NCI-H510A (cell line): ENCODE results near the gene OR2A1.
"Not testable (repeated sequence)": the region's sequence is repeated elsewhere in the genome, so short reads cannot be mapped to it uniquely, and the experiment has no call there.

Experiments used
- DNase-seq: peaks from one replicate; lab custom pipeline; 2025; lab: John Stamatoyannopoulos, UW

OR2A1 gene

GRCh38 chr7:144311872-144312469, at the start of gene OR2A1:
Gene OR2A1, plus strand, starts transcription at chr7:144312419. Its CDS starts 5,706 bp downstream, at chr7:144318125.
- DNase-seq = not testable (repeated sequence)

- not testable (repeated sequence) for DNase-seq
Observed at GRCh38 chr7:144264692-144265091, 47.5 kb upstream of the OR2A1 start, which contains the start of gene OR2A7. Gene OR2A7, minus strand, starts transcription at chr7:144264792. Its CDS starts 5,164 bp downstream, at chr7:144259628.

GRCh38 chr7:144269188-144269587, 43.0 kb upstream of the OR2A1 start, which contains the start of gene CTAGE8:
Gene CTAGE8, minus strand, starts transcription at chr7:144269288. Its CDS starts 38 bp downstream, at chr7:144269250.
- DNase-seq = not testable (repeated sequence)

- DNase-seq = not testable (repeated sequence)
Observed at GRCh38 chr7:144275281-144275680, 36.9 kb upstream of the OR2A1 start.

GRCh38 chr7:144280010-144280409, 32.2 kb upstream of the OR2A1 start:
- DNase-seq = not testable (repeated sequence)

- not testable (repeated sequence) for DNase-seq
Observed at GRCh38 chr7:144281981-144282380, 30.2 kb upstream of the OR2A1 start.

GRCh38 chr7:144282490-144282889, 29.7 kb upstream of the OR2A1 start:
- DNase-seq = not testable (repeated sequence)

- not testable (repeated sequence) for DNase-seq
Observed at GRCh38 chr7:144283716-144284115, 28.5 kb upstream of the OR2A1 start.

- DNase-seq = not testable (repeated sequence)
Observed at GRCh38 chr7:144287171-144287784, 24.9 kb upstream of the OR2A1 start.

- not testable (repeated sequence) for DNase-seq
Observed at GRCh38 chr7:144291607-144292006, 20.6 kb upstream of the OR2A1 start.

- not testable (repeated sequence) for DNase-seq
Observed at GRCh38 chr7:144292384-144293161, 19.6 kb upstream of the OR2A1 start.

- not testable (repeated sequence) for DNase-seq
Observed at GRCh38 chr7:144293794-144294499, 18.3 kb upstream of the OR2A1 start.

GRCh38 chr7:144302578-144303303, 9.5 kb upstream of the OR2A1 start:
- DNase-seq = not testable (repeated sequence)

- DNase-seq = not testable (repeated sequence)
Observed at GRCh38 chr7:144303607-144304006, 8.6 kb upstream of the OR2A1 start.

GRCh38 chr7:144305156-144305555, 7.1 kb upstream of the OR2A1 start:
- DNase-seq = not testable (repeated sequence)

GRCh38 chr7:144309702-144310101, 2.5 kb upstream of the OR2A1 start:
- not testable (repeated sequence) for DNase-seq

- DNase-seq = not testable (repeated sequence)
Observed at GRCh38 chr7:144311218-144311617, 1.0 kb upstream of the OR2A1 start.

GRCh38 chr7:144317537-144317936, 5.3 kb downstream of the OR2A1 start:
- DNase-seq = not testable (repeated sequence)

- DNase-seq = not testable (repeated sequence)
Observed at GRCh38 chr7:144319547-144319946, 7.3 kb downstream of the OR2A1 start.

GRCh38 chr7:144321677-144322206, 9.5 kb downstream of the OR2A1 start:
- not testable (repeated sequence) for DNase-seq

GRCh38 chr7:144323359-144323758, 11.1 kb downstream of the OR2A1 start:
- DNase-seq = not testable (repeated sequence)
